ENCODE measurements around the gene HECTD1.
"Not testable (repeated sequence)": the region's sequence is repeated elsewhere in the genome, so short reads cannot be mapped to it uniquely, and the experiment has no call there.

HECTD1 gene

DNA sequence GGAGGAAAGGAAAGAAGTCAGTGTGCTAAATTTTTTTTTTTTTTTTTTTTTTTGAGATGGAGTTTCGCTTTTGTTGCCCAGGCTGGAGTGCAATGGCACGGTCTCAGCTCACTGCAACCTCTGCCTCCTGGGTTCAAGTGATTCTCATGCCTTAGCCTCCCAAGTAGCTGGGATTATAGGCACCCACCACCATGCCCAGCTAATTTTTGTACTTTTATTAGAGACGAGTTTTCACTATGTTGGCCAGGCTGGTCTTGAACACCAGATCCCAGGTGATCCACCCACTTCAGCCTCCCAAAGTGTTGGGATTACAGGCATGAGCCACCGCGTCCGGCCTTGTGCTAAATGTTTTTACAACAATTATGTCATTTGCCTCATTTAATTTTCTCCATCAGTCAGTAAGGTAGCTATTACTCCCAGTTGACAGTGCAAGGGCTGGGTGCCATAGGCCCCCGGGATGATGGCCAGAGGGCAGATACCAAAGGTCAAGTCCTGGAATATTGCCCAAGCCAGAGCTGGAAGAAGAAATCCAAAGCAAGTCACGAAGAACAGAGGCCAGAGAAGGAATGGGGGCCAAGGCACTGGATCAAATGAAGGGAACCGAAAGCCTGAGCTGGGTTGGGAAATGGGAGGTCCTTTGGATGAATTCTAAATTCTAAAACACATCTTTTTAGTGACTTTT, 154.5 kb downstream of the HECTD1 start:
- not testable (repeated sequence) for DNase-seq (ENCODE audit: low read depth, low spot score)

DNA sequence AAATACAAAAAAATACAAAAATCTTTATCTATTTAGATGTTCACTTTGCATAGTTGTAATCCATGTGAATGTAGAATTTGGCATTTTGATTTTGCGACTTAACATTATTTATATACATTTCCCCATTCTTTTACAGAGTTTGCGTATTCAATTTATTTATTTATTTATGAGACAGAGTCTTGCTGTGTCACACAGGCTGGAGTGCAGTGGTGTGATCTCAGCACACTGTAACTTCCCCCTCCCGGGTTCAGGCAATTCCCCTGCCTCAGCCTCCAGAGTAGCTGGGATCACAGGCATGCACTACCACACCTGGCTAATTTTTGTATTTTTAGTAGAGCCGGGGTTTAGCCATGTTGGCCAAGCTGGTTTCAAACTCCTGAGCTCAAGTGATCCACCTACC, 156.1 kb downstream of the HECTD1 start:
- DNase-seq (ENCODE audit: low read depth, low spot score) = no peak

DNA sequence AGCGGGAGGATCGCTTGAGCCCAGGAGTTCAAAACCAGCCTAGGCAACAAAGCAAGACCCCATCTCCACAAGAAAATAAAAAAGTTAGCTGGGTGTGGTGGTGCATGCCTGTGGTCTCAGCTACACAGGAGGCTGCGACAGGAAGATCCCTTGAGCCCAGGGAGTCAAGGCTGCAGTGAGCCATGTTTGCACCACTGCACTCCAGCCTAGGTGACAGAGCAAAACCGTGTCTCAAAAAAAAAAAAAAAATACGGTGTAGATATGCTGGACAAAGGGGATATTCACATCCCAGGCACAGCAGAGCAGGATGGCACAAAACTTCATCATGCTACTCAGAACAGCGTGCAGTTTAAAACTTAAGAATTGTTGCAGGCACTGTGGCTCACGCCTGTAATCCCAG, 156.6 kb downstream of the HECTD1 start:
- no peak for DNase-seq (ENCODE audit: low read depth, low spot score)

Measured in iPS DF 19.7 (cell line).